Panc1 (cell line): ENCODE data around the gene VPS51. TPM values are rescaled to one million over a fixed set of nuclear protein-coding genes. Genes with fewer than 3 reads are reported as not detected.

Experiments
- ATAC-seq: fragments of 200-7000 bp; cut with Tn5 transposase; 2 replicates; pipeline ENCODE4 v1.9.1; 2020; ENCODE audit warnings: mild to moderate bottlenecking, moderate library complexity
- BruUV-seq: library from RNA; stranded (reverse); fragments of 400-500 nt; replicated peaks from 2 replicates; lab custom pipeline; 2021; lab: Mats Ljungman, UMichigan
- CTCF ChIA-PET: fragments of 300-600 bp; sonication (Branson Sonifier 250); formaldehyde crosslinking; loops from one replicate; lab custom pipeline; 2022; ENCODE audit warnings: antibody characterized with exemption; lab: Charles Lee
- POLR2A ChIA-PET: fragments of 300-600 bp; sonication (Branson Sonifier 250); formaldehyde crosslinking; loops from one replicate; lab custom pipeline; 2022; ENCODE audit warnings: antibody characterized with exemption; lab: Charles Lee
- DNase-seq: peaks from one replicate; pipeline ENCODE4 v3.0.0-alpha.2; 2010; ENCODE audit warnings: low read depth, low spot score
- H3K27ac ChIP-seq: 2 replicates; pipeline ENCODE4 v1.5.1; 2011; ENCODE audit warnings: mild to moderate bottlenecking, low read length, inconsistent platforms
- H3K27me3 ChIP-seq: fragments of 200-500 bp; sonication (Bioruptor generic); 2 replicates; pipeline ENCODE4 v1.6.0; 2014; ENCODE audit warnings: low read length, inconsistent platforms; ENCODE audit not compliant: control insufficient read depth, insufficient read depth
- H3K36me3 ChIP-seq: fragments of 200-500 bp; sonication (Bioruptor generic); 2 replicates; pipeline ENCODE4 v1.5.1; 2014; ENCODE audit warnings: inconsistent platforms, mild to moderate bottlenecking, low read length, moderate library complexity; ENCODE audit not compliant: control insufficient read depth, insufficient read depth
- H3K4me1 ChIP-seq: 2 replicates; pipeline ENCODE4 v1.5.1; 2011; ENCODE audit warnings: inconsistent platforms, mild to moderate bottlenecking, low read length, moderate library complexity; ENCODE audit not compliant: control insufficient read depth, insufficient read depth
- H3K4me3 ChIP-seq, 2 experiments: 2 replicates each; pipeline ENCODE4 v1.5.1; 2011 to 2012; ENCODE audit warnings: low read depth in 2 of 2, low read length in 2 of 2, mild to moderate bottlenecking in 2 of 2, inconsistent platforms in 1 of 2, moderate library complexity in 1 of 2
- H3K9me3 ChIP-seq: fragments of 200-500 bp; sonication (Bioruptor generic); 2 replicates; pipeline ENCODE4 v1.5.1; 2014; ENCODE audit warnings: low read depth, mild to moderate bottlenecking, inconsistent platforms, low read length, moderate library complexity; ENCODE audit not compliant: control insufficient read depth, insufficient read depth
- CTCF ChIP-seq: fragments of 450-650 bp; IDR thresholded peaks from 2 replicates; pipeline ENCODE4 v1.5.1; 2017; ENCODE audit warnings: mild to moderate bottlenecking
- POLR2AphosphoS5 ChIP-seq: IDR thresholded peaks from 2 replicates; pipeline ENCODE4 v1.6.1; 2012; ENCODE audit warnings: mild to moderate bottlenecking, low read depth, low read length, moderate library complexity
- REST ChIP-seq, 2 experiments: IDR thresholded peaks; 2 replicates each; pipeline ENCODE4 v1.6.1; 2011 to 2012; ENCODE audit warnings: low read depth in 2 of 2, control low read depth in 1 of 2, low read length in 1 of 2, mild to moderate bottlenecking in 1 of 2, moderate library complexity in 1 of 2; ENCODE audit not compliant: insufficient read depth in 1 of 2
- SIN3A ChIP-seq: IDR thresholded peaks from 2 replicates; pipeline ENCODE4 v1.6.1; 2012; ENCODE audit warnings: low read depth, mild to moderate bottlenecking, low read length, moderate library complexity, borderline replicate concordance; ENCODE audit not compliant: insufficient read depth
- TCF7L2 ChIP-seq: IDR thresholded peaks from 2 replicates; pipeline ENCODE4 v1.6.1; 2011; ENCODE audit warnings: mild to moderate bottlenecking, low read depth, low read length, inconsistent platforms
- in situ Hi-C: cut with HindIII; loops from 2 replicates; pipeline ENCODE4 v1.10.0; 2016; ENCODE audit warnings: low sequenced_read_pairs, low pct_unique_long_range_greater_than_20kb
- intact Hi-C: fragments of 100-400 bp; cut with micrococcal nuclease; formaldehyde crosslinking; loops from one replicate; pipeline ENCODE4 v1.10.0; 2022; ENCODE audit not compliant: unreplicated experiment
- total RNA-seq: library from RNA; stranded (reverse); gene quantifications from one replicate; pipeline ENCODE4 v1.2.1, GENCODE V29; 2021; ENCODE audit not compliant: unreplicated experiment

The VPS51 gene
- total RNA-seq, 1 experiment from 2014 or later, result 101 TPM

GRCh38 chr11:65125197-65126056 is 29.4 kb downstream of the VPS51 start:
- ATAC-seq, result no peak
- no peaks in the 10 kb centered on the region for H3K9me3 ChIP-seq
- TF ChIP-seq CTCF (no peak), TCF7L2 (no peak), SIN3A (no peak), POLR2AphosphoS5 (no peak), REST (IDR thresholded peaks at IDR 0.05; ENCODE audit: insufficient read depth in 1 of 2, low read depth in 2 of 2, low read length in 1 of 2) (no peak)
- peaks cover 26% of the 10 kb centered on the region for H3K36me3 ChIP-seq
- POLR2A ChIA-PET, result no interaction called here
- H3K4me1 ChIP-seq, result peaks cover 11% of the 10 kb centered on the region
- CTCF ChIA-PET, result no interaction called here
- no peaks in the 10 kb centered on the region for H3K27me3 ChIP-seq
- DNase-seq, result no peak
- in situ Hi-C loops, result no loop called here
- H3K4me3 ChIP-seq, result no peak overlapping the region
- no TSS peak for BruUV-seq
- H3K27ac ChIP-seq, result no peak overlapping the region
- intact Hi-C loops, result no loop called here

- H3K27me3 ChIP-seq, result no peaks in the 10 kb centered on the region
- H3K4me1 ChIP-seq, result peaks cover 3% of the 10 kb centered on the region
- CTCF ChIA-PET, result no interaction called here
- intact Hi-C loops (no loop called here), in situ Hi-C loops (no loop called here)
- peaks cover 16% of the 10 kb centered on the region for H3K36me3 ChIP-seq
- H3K27ac ChIP-seq, result no peak overlapping the region
- H3K4me3 ChIP-seq, result no peak overlapping the region
- POLR2A ChIA-PET, result interaction anchor here (0.6 kb wide), 1 partner anchor 53 kb away, joined by 4 read pairs; no protein-coding TSS in a partner anchor
- ATAC-seq, result no peak
- TF ChIP-seq POLR2AphosphoS5 (no peak; the same call in 1 of the 2 replicates), TCF7L2 (no peak), REST (IDR thresholded peaks at IDR 0.05; ENCODE audit: insufficient read depth in 1 of 2, low read depth in 2 of 2, low read length in 1 of 2) (no peak), SIN3A (no peak), CTCF (no peak)
- no peaks in the 10 kb centered on the region for H3K9me3 ChIP-seq
- no peak for DNase-seq
- BruUV-seq, result no TSS peak
These were observed 30.7 kb downstream of the VPS51 start for GRCh38 chr11:65126624-65127274.
